HepG2 (cell line): Measurements from ENCODE around the gene STARD10. TPM values are rescaled to one million over a fixed set of nuclear protein-coding genes. Genes with fewer than 3 reads are reported as not detected.

Experiments
- AGO1 ChIP-seq: fragments of 200-400 bp; formaldehyde crosslinking; IDR thresholded peaks from 2 replicates; pipeline ENCODE4 v1.6.1; 2017; ENCODE audit warnings: mild to moderate bottlenecking, low read depth, low read length, moderate library complexity; ENCODE audit not compliant: poor library complexity, severe bottlenecking
- ATF3 ChIP-seq: sonication (generic); formaldehyde crosslinking; IDR thresholded peaks from 2 replicates; pipeline ENCODE4 v1.4.0; 2020; ENCODE audit warnings: missing genetic modification reagents
- FOXM1 ChIP-seq: sonication (generic); formaldehyde crosslinking; IDR thresholded peaks from 2 replicates; pipeline ENCODE4 v1.5.0; 2020; ENCODE audit warnings: missing genetic modification reagents
- GABPB1 ChIP-seq: IDR thresholded peaks from 2 replicates; pipeline ENCODE4 v1.6.1; 2016; ENCODE audit warnings: mild to moderate bottlenecking, missing genetic modification reagents, moderate library complexity, missing compliant biosample characterization
- KMT2A ChIP-seq: sonication (generic); formaldehyde crosslinking; IDR thresholded peaks from 2 replicates; pipeline ENCODE4 v1.4.0; 2020; ENCODE audit warnings: missing genetic modification reagents
- SKIL ChIP-seq: sonication (generic); formaldehyde crosslinking; IDR thresholded peaks from 2 replicates; pipeline ENCODE4 v1.8.0; 2022; ENCODE audit warnings: missing genetic modification reagents, mild to moderate bottlenecking, moderate library complexity, borderline replicate concordance
- TCF7L2 ChIP-seq: IDR thresholded peaks from 2 replicates; pipeline ENCODE4 v1.6.1; 2011; ENCODE audit warnings: mild to moderate bottlenecking, low read depth, low read length, moderate library complexity
- THAP8 ChIP-seq: sonication (generic); formaldehyde crosslinking; IDR thresholded peaks from 2 replicates; pipeline ENCODE4 v1.5.1; 2020; ENCODE audit warnings: missing genetic modification reagents, mild to moderate bottlenecking, borderline replicate concordance
- TMF1 ChIP-seq: sonication (generic); formaldehyde crosslinking; IDR thresholded peaks from 2 replicates; pipeline ENCODE4 v1.8.1; 2022; ENCODE audit warnings: low read depth, missing genetic modification reagents
- ZBTB4 ChIP-seq: sonication (generic); formaldehyde crosslinking; IDR thresholded peaks from 2 replicates; pipeline ENCODE4 v1.4.0; 2020; ENCODE audit warnings: missing genetic modification reagents, mild to moderate bottlenecking, borderline replicate concordance
- ZNF703 ChIP-seq: sonication (generic); formaldehyde crosslinking; IDR thresholded peaks from 2 replicates; pipeline ENCODE4 v1.5.1; 2020; ENCODE audit warnings: missing genetic modification reagents, mild to moderate bottlenecking, moderate library complexity, borderline replicate concordance
- ZNF746 ChIP-seq: sonication (generic); formaldehyde crosslinking; IDR thresholded peaks from 2 replicates; pipeline ENCODE4 v1.8.0; 2022; ENCODE audit warnings: mild to moderate bottlenecking, missing genetic modification reagents
- ZNF850 ChIP-seq: sonication (generic); formaldehyde crosslinking; conservative IDR thresholded peaks from 2 replicates; pipeline ENCODE4 v1.9.0; 2021; ENCODE audit warnings: mild to moderate bottlenecking, missing genetic modification reagents
- polyA plus RNA-seq, 8 experiments: library from polyadenylated mRNA; depleted of rRNA in 3 of 8; stranded (reverse) in 7 of 8; unstranded in 1 of 8; fragments of >200 nt; fragmentation: Illumina TruSeq in 4 of 8; extraction: Trizol in 4 of 8; gene quantifications; 2 replicates each; pipeline versions ENCODE4 v1.2.1 to v1.2.3, GENCODE V29; 2011 to 2016; ENCODE audit warnings: low read depth in 4 of 8, missing spikeins in 1 of 8, mixed read lengths in 1 of 8; ENCODE audit not compliant: insufficient read depth in 1 of 8
- total RNA-seq, 5 experiments: library from RNA; depleted of rRNA; stranded (reverse); fragments of >200 nt; fragmentation: Illumina TruSeq; extraction: Trizol; gene quantifications; 2 replicates each; pipeline ENCODE4 v1.2.3, GENCODE V29; 2016; ENCODE audit warnings: low read depth in 1 of 5
- TF ChIP-seq, protein P1 (sequence below): sonication (generic); formaldehyde crosslinking; IDR thresholded peaks from 2 replicates; pipeline ENCODE4 v1.8.0; 2022; ENCODE audit warnings: mild to moderate bottlenecking, missing genetic modification reagents, moderate library complexity
- TF ChIP-seq, protein P2 (sequence below), 2 experiments: sonication (generic) in 1 of 2; formaldehyde crosslinking in 1 of 2; IDR thresholded peaks; 2 replicates each; pipeline versions ENCODE4 v1.4.0 to v1.6.1; 2018 to 2020; ENCODE audit warnings: missing genetic modification reagents in 2 of 2, borderline replicate concordance in 1 of 2, low read depth in 1 of 2, mild to moderate bottlenecking in 1 of 2, missing biosample characterization in 1 of 2
- TF ChIP-seq, protein P3 (sequence below): sonication (generic); formaldehyde crosslinking; conservative IDR thresholded peaks from 2 replicates; pipeline ENCODE4 v1.4.0; 2020; ENCODE audit warnings: missing genetic modification reagents

The STARD10 gene
- total and polyA plus RNA-seq, 2 of the 13 experiments (the other 11 are each of a cell fraction or from before 2014, with no cell fraction given) = 260 to 341 TPM

DNA sequence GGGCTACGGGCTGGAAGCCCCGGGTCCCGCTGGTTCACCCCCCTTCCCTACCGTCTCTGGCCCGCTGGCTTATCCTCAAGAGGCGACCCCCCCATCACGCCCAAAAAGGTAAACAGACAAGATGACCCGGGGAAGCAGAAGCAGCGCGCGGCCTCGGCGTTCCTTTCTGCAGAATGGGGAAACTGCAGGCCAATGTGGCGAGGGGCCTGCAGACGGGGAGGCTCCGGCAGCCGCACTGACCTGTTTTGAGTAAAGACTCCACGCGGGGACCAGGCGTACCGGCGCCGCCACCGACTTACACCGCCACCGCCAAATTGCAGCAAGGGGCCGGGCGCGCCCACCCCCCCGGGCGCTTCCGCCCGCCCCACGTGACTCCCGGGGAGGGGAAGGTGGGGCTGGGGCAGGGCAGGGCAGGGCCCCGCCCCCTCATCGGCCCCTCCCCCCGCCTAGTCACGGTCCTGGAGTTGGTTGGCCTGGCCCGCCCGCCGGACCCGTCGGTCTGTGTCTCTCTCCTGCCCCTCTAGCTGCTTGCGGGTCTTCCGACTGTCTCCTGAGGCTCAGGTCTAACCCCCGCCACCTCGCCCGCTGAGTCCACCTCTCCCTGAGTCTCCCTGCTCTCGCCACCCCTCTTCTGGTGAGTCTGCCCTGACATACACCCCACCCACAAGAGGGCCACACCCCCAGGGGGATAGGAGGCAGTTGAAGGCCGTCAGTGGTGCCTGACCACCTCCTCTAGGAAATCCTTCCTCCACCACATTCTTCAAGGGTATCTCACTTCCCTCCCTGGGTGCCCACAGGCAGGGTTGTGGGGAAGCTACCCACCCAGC, 41.5 kb downstream of the STARD10 start, which contains the start of gene ARAP1 (continued):
- no peak for TF ChIP-seq ZNF850
- TF ChIP-seq TMF1 = 0 out of 2 replicates have a peak, but pooled peaks have one; percentile 36
- TF ChIP-seq GABPB1 (CRISPR knock-in tag) = peak; percentile 84
- TF ChIP-seq, protein P1, sequence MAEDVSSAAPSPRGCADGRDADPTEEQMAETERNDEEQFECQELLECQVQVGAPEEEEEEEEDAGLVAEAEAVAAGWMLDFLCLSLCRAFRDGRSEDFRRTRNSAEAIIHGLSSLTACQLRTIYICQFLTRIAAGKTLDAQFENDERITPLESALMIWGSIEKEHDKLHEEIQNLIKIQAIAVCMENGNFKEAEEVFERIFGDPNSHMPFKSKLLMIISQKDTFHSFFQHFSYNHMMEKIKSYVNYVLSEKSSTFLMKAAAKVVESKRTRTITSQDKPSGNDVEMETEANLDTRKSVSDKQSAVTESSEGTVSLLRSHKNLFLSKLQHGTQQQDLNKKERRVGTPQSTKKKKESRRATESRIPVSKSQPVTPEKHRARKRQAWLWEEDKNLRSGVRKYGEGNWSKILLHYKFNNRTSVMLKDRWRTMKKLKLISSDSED (CRISPR knock-in tag) = 0 out of 2 replicates have a peak, but pooled peaks have one; percentile 76
- 0 out of 2 replicates have a peak, but pooled peaks have one; percentile 43 for TF ChIP-seq ZNF746 (CRISPR knock-in tag)
- TF ChIP-seq SKIL (CRISPR knock-in tag) = 0 out of 2 replicates have a peak, but pooled peaks have one; percentile 8
- TF ChIP-seq, protein P2, sequence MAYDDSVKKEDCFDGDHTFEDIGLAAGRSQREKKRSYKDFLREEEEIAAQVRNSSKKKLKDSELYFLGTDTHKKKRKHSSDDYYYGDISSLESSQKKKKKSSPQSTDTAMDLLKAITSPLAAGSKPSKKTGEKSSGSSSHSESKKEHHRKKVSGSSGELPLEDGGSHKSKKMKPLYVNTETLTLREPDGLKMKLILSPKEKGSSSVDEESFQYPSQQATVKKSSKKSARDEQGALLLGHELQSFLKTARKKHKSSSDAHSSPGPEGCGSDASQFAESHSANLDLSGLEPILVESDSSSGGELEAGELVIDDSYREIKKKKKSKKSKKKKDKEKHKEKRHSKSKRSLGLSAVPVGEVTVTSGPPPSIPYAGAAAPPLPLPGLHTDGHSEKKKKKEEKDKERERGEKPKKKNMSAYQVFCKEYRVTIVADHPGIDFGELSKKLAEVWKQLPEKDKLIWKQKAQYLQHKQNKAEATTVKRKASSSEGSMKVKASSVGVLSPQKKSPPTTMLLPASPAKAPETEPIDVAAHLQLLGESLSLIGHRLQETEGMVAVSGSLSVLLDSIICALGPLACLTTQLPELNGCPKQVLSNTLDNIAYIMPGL (CRISPR knock-in tag; IDR thresholded peaks at IDR 0.05; ENCODE audit: borderline replicate concordance in 1 of 2, low read depth in 1 of 2) = peak in 1 of 2 experiments; percentile 30; a peak in 1 of 4 replicates
- no peak for TF ChIP-seq ATF3 (CRISPR knock-in tag)
- TF ChIP-seq ZBTB4 (CRISPR knock-in tag) = no peak
- TF ChIP-seq, protein P3, sequence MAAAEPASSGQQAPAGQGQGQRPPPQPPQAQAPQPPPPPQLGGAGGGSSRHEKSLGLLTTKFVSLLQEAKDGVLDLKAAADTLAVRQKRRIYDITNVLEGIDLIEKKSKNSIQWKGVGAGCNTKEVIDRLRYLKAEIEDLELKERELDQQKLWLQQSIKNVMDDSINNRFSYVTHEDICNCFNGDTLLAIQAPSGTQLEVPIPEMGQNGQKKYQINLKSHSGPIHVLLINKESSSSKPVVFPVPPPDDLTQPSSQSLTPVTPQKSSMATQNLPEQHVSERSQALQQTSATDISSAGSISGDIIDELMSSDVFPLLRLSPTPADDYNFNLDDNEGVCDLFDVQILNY = no peak
- no peak for TF ChIP-seq TCF7L2
- peak; percentile 47; the same call in 1 of the 2 replicates for TF ChIP-seq KMT2A (CRISPR knock-in tag)
- peak; percentile 78 for TF ChIP-seq AGO1
- no peak for TF ChIP-seq ZNF703 (CRISPR knock-in tag)
- TF ChIP-seq FOXM1 = no peak
- TF ChIP-seq THAP8 (CRISPR knock-in tag) = 0 out of 2 replicates have a peak, but pooled peaks have one; percentile 72
